ENCODE data around the gene ARAP1. TPM values are rescaled to one million over a fixed set of nuclear protein-coding genes. Genes with fewer than 3 reads are reported as not detected.

The ARAP1 gene
- polyA plus RNA-seq, 1 donor from 2014 or later: 3.5 TPM

DNA sequence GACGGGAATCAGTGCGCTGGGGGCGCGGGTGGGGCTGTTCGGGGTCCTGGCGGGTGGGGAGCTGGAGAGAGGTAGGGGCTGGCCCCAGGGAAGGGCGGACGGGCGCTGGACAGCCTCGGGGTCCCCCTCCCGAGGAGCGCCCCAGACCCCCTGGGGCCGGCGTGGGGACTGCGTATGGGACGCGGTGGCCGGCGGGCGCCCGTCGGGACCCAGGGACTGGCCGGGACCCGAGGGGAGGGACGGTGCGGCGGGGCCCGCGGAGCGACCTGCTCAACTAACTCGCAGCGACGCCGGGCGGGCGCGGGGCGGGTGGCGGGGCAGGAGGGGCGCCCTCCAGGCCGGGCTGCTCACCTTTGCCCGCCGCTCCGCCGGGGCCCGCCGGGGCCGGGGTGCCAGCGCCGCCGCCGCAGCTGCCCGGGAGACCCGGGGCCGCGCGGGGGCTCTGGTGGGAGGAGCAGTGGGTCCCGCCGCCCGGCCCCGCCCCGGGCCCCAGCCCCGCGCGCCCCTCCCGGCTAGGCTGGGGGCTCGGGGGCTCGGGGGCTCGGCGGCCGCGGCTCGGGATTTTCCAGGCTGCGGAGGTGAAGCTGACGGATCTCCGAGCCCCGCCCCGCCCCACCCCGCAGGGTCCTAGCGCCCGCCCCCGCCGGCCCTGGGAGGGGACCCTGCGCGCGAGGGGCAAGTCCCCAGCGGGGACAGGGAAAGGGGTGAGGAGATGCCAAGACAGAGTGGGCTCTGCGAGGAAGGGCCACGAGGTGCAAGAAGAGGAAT is 29.3 kb upstream of the ARAP1 start:
- Histone ChIP-seq H3K36me3 (ENCODE audit: insufficient read depth, low read length) (no peaks in the 10 kb centered on the region), H4K20me1 (ENCODE audit: insufficient read depth) (no peaks in the 10 kb centered on the region), H3K27me3 (ENCODE audit: insufficient read depth, low read depth, low read length) (peaks cover 5% of the 10 kb centered on the region), H3K9me2 (ENCODE audit: insufficient read depth, low read length) (no peaks in the 10 kb centered on the region), H2AFZ (ENCODE audit: low read depth, low read length) (no peak overlapping the region), H3K79me2 (replicated peaks; ENCODE audit: insufficient read depth, low read length) (no peaks in the 10 kb centered on the region), H3K9me3 (ENCODE audit: low read length) (no peaks in the 10 kb centered on the region), H3F3A (ENCODE audit: insufficient read depth, low read length, poor library complexity, severe bottlenecking) (no peaks in the 10 kb centered on the region), H3K9ac (ENCODE audit: low read length) (peak overlapping the region; percentile 51), H3K4me2 (ENCODE audit: low read length) (no peak overlapping the region), H3K4me3 (ENCODE audit: low read length) (peak overlapping the region; percentile 67), H3K27ac (ENCODE audit: low read length) (no peak overlapping the region)
- TF ChIP-seq REST (IDR thresholded peaks at IDR 0.05; ENCODE audit: borderline replicate concordance) (no peak), TAF1 (IDR thresholded peaks at IDR 0.05; ENCODE audit: low read depth) (no peak), POLR2AphosphoS5 (IDR thresholded peaks at IDR 0.05) (no peak), EZH2 (IDR thresholded peaks at IDR 0.05; ENCODE audit: borderline replicate concordance, insufficient read depth, low read length, poor library complexity, severe bottlenecking) (no peak), SMC3 (conservative IDR thresholded peaks at IDR 0.05; ENCODE audit: poor library complexity) (no peak), EP300 (conservative IDR thresholded peaks at IDR 0.05; ENCODE audit: poor library complexity, severe bottlenecking) (no peak), RAD21 (conservative IDR thresholded peaks at IDR 0.05) (no peak), MXI1 (conservative IDR thresholded peaks at IDR 0.05; ENCODE audit: poor library complexity, severe bottlenecking) (no peak)
- TF ChIP-seq, protein P1, sequence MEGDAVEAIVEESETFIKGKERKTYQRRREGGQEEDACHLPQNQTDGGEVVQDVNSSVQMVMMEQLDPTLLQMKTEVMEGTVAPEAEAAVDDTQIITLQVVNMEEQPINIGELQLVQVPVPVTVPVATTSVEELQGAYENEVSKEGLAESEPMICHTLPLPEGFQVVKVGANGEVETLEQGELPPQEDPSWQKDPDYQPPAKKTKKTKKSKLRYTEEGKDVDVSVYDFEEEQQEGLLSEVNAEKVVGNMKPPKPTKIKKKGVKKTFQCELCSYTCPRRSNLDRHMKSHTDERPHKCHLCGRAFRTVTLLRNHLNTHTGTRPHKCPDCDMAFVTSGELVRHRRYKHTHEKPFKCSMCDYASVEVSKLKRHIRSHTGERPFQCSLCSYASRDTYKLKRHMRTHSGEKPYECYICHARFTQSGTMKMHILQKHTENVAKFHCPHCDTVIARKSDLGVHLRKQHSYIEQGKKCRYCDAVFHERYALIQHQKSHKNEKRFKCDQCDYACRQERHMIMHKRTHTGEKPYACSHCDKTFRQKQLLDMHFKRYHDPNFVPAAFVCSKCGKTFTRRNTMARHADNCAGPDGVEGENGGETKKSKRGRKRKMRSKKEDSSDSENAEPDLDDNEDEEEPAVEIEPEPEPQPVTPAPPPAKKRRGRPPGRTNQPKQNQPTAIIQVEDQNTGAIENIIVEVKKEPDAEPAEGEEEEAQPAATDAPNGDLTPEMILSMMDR (IDR thresholded peaks at IDR 0.05; ENCODE audit: poor library complexity, severe bottlenecking): no peak

DNA sequence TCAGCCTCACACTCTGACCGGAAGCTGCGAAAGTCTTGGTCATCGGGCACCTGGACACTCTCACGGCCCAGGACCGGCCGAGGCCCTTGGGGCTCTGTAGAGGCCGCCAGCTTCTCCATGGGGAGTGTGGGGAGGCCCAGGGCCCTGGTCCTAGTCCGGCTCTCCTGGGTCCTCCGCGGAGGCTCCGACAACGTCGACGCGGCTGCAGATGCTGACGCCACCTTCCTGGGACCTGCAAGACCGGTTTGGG is 28.8 kb upstream of the ARAP1 start:
- no peaks in the 10 kb centered on the region for H3K36me3 ChIP-seq (ENCODE audit: insufficient read depth, low read length)
- H3K9me3 ChIP-seq (ENCODE audit: low read length): no peaks in the 10 kb centered on the region
- no peak overlapping the region for H3K27ac ChIP-seq (ENCODE audit: low read length)
- no peaks in the 10 kb centered on the region for H3K79me2 ChIP-seq (replicated peaks; ENCODE audit: insufficient read depth, low read length)
- H2AFZ ChIP-seq (ENCODE audit: low read depth, low read length): no peak overlapping the region
- peak overlapping the region; percentile 51 for H3K9ac ChIP-seq (ENCODE audit: low read length)
- no peaks in the 10 kb centered on the region for H3K9me2 ChIP-seq (ENCODE audit: insufficient read depth, low read length)
- no peaks in the 10 kb centered on the region for H3F3A ChIP-seq (ENCODE audit: insufficient read depth, low read length, poor library complexity, severe bottlenecking)
- peak overlapping the region; percentile 67 for H3K4me3 ChIP-seq (ENCODE audit: low read length)
- TF ChIP-seq, protein P1 (IDR thresholded peaks at IDR 0.05; ENCODE audit: poor library complexity, severe bottlenecking): no peak
- TF ChIP-seq POLR2AphosphoS5 (IDR thresholded peaks at IDR 0.05): no peak
- no peak for TF ChIP-seq EZH2 (IDR thresholded peaks at IDR 0.05; ENCODE audit: borderline replicate concordance, insufficient read depth, low read length, poor library complexity, severe bottlenecking)
- TF ChIP-seq EP300 (conservative IDR thresholded peaks at IDR 0.05; ENCODE audit: poor library complexity, severe bottlenecking): no peak
- no peak overlapping the region for H3K4me2 ChIP-seq (ENCODE audit: low read length)
- H3K27me3 ChIP-seq (ENCODE audit: insufficient read depth, low read depth, low read length): peaks cover 5% of the 10 kb centered on the region
- H4K20me1 ChIP-seq (ENCODE audit: insufficient read depth): no peaks in the 10 kb centered on the region

Measured in neural cell (in vitro differentiated cells).